Measurements from ENCODE around the gene PCSK2. TPM values are rescaled to one million over a fixed set of nuclear protein-coding genes. Genes with fewer than 3 reads are reported as not detected.

PCSK2 gene
- total RNA-seq, 1 experiment from 2014 or later, result not detected

DNA sequence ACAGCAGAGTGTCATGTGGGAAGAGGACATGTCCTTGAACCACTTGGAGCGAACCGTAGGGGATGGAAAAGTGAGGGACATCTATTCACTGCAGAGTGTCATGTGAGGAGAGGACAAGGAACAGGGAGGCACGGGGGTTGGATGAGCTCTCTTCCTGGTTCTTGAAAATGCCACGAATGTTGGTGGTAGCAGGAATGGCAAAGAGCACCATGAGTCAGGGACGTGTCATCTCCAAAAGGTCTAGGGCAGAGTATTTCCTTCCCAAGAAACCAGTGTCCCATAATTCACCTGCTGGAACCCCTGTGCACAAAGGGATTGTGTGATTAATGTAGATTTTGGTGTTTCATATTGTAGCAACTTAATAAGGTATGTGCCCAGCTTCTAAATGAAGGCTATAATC, 167.6 kb downstream of the PCSK2 start:
- CTCF ChIA-PET, result no interaction called here
- intact Hi-C loops (cut with micrococcal nuclease; ENCODE audit: unreplicated experiment), result no loop called here
- BruUV-seq (replicated peaks), result no TSS peak
- H3K27ac Mint-ChIP-seq (ENCODE audit: unreplicated experiment), result no peak overlapping the region
- no peak overlapping the region for H3K4me3 Mint-ChIP-seq (ENCODE audit: low read depth, unreplicated experiment)
- no peak for DNase-seq
- H3K36me3 Mint-ChIP-seq (ENCODE audit: insufficient read depth, unreplicated experiment), result no peaks in the 10 kb centered on the region
- H3K9me3 Mint-ChIP-seq (ENCODE audit: low read depth, unreplicated experiment), result no peaks in the 10 kb centered on the region
- peaks cover 44% of the 10 kb centered on the region for H3K27me3 Mint-ChIP-seq (ENCODE audit: unreplicated experiment)
- H3K4me1 Mint-ChIP-seq (ENCODE audit: low read depth, unreplicated experiment), result no peaks in the 10 kb centered on the region
- TF ChIP-seq, protein P1, sequence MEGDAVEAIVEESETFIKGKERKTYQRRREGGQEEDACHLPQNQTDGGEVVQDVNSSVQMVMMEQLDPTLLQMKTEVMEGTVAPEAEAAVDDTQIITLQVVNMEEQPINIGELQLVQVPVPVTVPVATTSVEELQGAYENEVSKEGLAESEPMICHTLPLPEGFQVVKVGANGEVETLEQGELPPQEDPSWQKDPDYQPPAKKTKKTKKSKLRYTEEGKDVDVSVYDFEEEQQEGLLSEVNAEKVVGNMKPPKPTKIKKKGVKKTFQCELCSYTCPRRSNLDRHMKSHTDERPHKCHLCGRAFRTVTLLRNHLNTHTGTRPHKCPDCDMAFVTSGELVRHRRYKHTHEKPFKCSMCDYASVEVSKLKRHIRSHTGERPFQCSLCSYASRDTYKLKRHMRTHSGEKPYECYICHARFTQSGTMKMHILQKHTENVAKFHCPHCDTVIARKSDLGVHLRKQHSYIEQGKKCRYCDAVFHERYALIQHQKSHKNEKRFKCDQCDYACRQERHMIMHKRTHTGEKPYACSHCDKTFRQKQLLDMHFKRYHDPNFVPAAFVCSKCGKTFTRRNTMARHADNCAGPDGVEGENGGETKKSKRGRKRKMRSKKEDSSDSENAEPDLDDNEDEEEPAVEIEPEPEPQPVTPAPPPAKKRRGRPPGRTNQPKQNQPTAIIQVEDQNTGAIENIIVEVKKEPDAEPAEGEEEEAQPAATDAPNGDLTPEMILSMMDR (IDR thresholded peaks at IDR 0.05; ENCODE audit: unreplicated experiment), result no peak

DNA sequence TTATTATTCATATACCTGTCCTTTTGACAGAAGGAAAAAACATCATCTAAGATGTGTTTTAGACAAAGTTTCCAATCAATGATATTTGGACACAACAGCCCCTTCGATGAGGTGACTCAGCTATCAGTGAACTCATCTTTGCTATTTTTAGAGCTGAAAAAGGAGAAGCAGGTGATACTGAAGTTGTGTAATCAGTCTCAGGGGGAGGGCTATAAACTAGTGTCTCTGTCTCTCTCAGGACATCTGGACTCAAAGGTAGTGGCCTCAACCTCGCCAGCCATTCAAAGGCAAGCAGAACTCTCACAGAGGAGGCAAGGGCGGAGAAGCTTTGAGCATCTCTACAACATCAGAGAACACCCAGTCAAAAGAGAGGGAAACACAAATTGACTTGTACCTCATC, 168.9 kb downstream of the PCSK2 start:
- intact Hi-C loops (cut with micrococcal nuclease; ENCODE audit: unreplicated experiment), result no loop called here
- H3K9me3 Mint-ChIP-seq (ENCODE audit: low read depth, unreplicated experiment), result no peaks in the 10 kb centered on the region
- no TSS peak for BruUV-seq (replicated peaks)
- no peak overlapping the region for H3K27ac Mint-ChIP-seq (ENCODE audit: unreplicated experiment)
- no peak overlapping the region for H3K4me3 Mint-ChIP-seq (ENCODE audit: low read depth, unreplicated experiment)
- peaks cover 37% of the 10 kb centered on the region for H3K27me3 Mint-ChIP-seq (ENCODE audit: unreplicated experiment)
- TF ChIP-seq, protein P1 (IDR thresholded peaks at IDR 0.05; ENCODE audit: unreplicated experiment), result no peak
- CTCF ChIA-PET, result no interaction called here
- H3K4me1 Mint-ChIP-seq (ENCODE audit: low read depth, unreplicated experiment), result no peaks in the 10 kb centered on the region
- H3K36me3 Mint-ChIP-seq (ENCODE audit: insufficient read depth, unreplicated experiment), result no peaks in the 10 kb centered on the region
- no peak for DNase-seq

DNA sequence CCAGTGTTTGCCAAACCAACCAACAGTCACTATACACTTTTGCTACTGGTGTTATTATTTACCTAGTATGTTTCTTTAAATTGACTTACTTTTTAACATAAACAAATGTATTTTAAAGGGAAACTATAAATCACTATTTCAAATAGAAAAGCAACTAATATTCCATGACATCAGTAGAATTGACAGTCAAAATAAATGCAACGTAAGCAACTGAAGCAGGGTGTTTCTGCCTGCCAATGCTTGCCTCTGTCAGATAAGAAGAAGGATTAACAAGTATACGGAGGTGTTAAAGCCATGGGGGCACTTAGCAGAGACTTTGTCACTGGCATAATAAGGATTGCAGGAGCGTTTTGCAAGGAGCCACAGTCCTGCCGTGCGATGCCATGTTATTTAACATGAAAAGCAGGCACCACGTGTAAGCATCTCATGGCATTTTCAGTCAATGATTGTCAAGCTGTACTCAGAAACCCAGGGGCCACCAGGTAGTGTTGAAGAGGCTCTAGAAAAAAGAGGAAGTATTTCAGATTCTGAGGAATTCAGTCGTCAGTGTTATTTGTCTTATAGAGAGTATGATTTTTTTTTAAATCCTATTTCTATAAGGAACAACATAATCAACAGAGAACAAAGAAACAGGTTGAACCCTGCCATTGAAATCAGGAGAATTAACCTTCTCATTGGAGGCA, 172.6 kb downstream of the PCSK2 start:
- no peaks in the 10 kb centered on the region for H3K4me1 Mint-ChIP-seq (ENCODE audit: low read depth, unreplicated experiment)
- CTCF ChIA-PET, result no interaction called here
- peaks cover 27% of the 10 kb centered on the region for H3K27me3 Mint-ChIP-seq (ENCODE audit: unreplicated experiment)

DNA sequence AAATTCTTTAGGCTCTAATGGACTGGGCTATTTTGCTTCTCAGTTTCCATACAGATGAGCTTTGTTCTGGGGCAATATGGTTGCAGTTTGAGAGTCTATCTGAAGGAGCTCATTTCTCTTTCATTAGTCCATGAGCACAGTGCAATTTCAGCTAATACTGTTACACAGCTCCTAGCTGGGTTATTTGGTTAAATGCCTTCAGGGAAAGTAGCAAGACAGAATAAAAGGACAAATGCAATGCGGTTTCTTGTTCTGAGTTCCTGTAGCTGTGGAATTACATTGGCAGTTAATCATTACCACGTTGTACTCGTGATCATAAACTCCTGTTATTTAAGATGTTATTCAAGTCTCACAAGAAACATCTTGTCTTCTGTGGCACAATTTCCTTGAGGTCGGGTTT, 176.6 kb downstream of the PCSK2 start:
- Mint-ChIP-seq H3K27me3 (ENCODE audit: unreplicated experiment) (peaks cover 34% of the 10 kb centered on the region), H3K9me3 (ENCODE audit: low read depth, unreplicated experiment) (no peaks in the 10 kb centered on the region), H3K27ac (ENCODE audit: unreplicated experiment) (no peak overlapping the region), H3K36me3 (ENCODE audit: insufficient read depth, unreplicated experiment) (no peaks in the 10 kb centered on the region), H3K4me3 (ENCODE audit: low read depth, unreplicated experiment) (no peak overlapping the region), H3K4me1 (ENCODE audit: low read depth, unreplicated experiment) (no peaks in the 10 kb centered on the region)
- no peak for DNase-seq
- no TSS peak for BruUV-seq (replicated peaks)
- TF ChIP-seq, protein P1 (IDR thresholded peaks at IDR 0.05; ENCODE audit: unreplicated experiment), result no peak
- intact Hi-C loops (cut with micrococcal nuclease; ENCODE audit: unreplicated experiment), result no loop called here
- CTCF ChIA-PET, result no interaction called here

More for the DNA sequence above, 172.6 kb downstream of the PCSK2 start:
- Mint-ChIP-seq H3K9me3 (ENCODE audit: low read depth, unreplicated experiment) (no peaks in the 10 kb centered on the region), H3K4me3 (ENCODE audit: low read depth, unreplicated experiment) (no peak overlapping the region), H3K27ac (ENCODE audit: unreplicated experiment) (no peak overlapping the region), H3K36me3 (ENCODE audit: insufficient read depth, unreplicated experiment) (no peaks in the 10 kb centered on the region)
- intact Hi-C loops (cut with micrococcal nuclease; ENCODE audit: unreplicated experiment), result no loop called here
- TF ChIP-seq, protein P1 (IDR thresholded peaks at IDR 0.05; ENCODE audit: unreplicated experiment), result no peak
- no peak for DNase-seq
- no TSS peak for BruUV-seq (replicated peaks)
